ENCODE data around the gene ADORA1. TPM values are rescaled to one million over a fixed set of nuclear protein-coding genes. Genes with fewer than 3 reads are reported as not detected.

ADORA1 gene
- total and polyA plus RNA-seq, 2 donors from 2014 or later, result 4.9 to 21.2 TPM

- no peak overlapping the region for H3K9ac ChIP-seq (ENCODE audit: low read length in 3 of 3)
- no peaks in the 10 kb centered on the region for H3K36me3 ChIP-seq (ENCODE audit: control insufficient read depth in 2 of 3, insufficient read depth in 3 of 3, low read length in 3 of 3)
- FAIRE-seq (no peak), DNase-seq (no peak)
- H3K4me1 ChIP-seq (ENCODE audit: control insufficient read depth in 2 of 3, insufficient read depth in 2 of 3, low read depth in 1 of 3, low read length in 3 of 3), result no peaks in the 10 kb centered on the region
- no peaks in the 10 kb centered on the region for H3K9me3 ChIP-seq (ENCODE audit: control insufficient read depth in 2 of 3, insufficient read depth in 1 of 3, low read length in 3 of 3)
- H3K27me3 ChIP-seq (ENCODE audit: control insufficient read depth, insufficient read depth, low read length), result no peaks in the 10 kb centered on the region
- H3K27ac ChIP-seq (ENCODE audit: low read depth in 2 of 2, low read length in 2 of 2), result no peak overlapping the region
- intact Hi-C loops (cut with DNase I), result no loop called here
- no peak for TF ChIP-seq CTCF (IDR thresholded peaks at IDR 0.05; ENCODE audit: borderline replicate concordance, extremely low read depth, insufficient read depth)
- H3K4me3 ChIP-seq (ENCODE audit: low read length in 3 of 3), result no peak overlapping the region
These were observed 9.0 kb downstream of the ADORA1 start for GRCh38 chr1:203136409-203137042.

GRCh38 chr1:203137324-203137723 is 9.8 kb downstream of the ADORA1 start:
- H3K36me3 ChIP-seq (ENCODE audit: control insufficient read depth in 2 of 3, insufficient read depth in 3 of 3, low read length in 3 of 3), result no peaks in the 10 kb centered on the region
- no peak overlapping the region for H3K9ac ChIP-seq (ENCODE audit: low read length in 3 of 3)
- intact Hi-C loops (cut with DNase I), result no loop called here
- no peak for DNase-seq
- H3K4me1 ChIP-seq (ENCODE audit: control insufficient read depth in 2 of 3, insufficient read depth in 2 of 3, low read depth in 1 of 3, low read length in 3 of 3), result no peaks in the 10 kb centered on the region
- FAIRE-seq, result no peak
- no peak overlapping the region for H3K4me3 ChIP-seq (ENCODE audit: low read length in 3 of 3)
- no peaks in the 10 kb centered on the region for H3K9me3 ChIP-seq (ENCODE audit: control insufficient read depth in 2 of 3, insufficient read depth in 1 of 3, low read length in 3 of 3)
- H3K27me3 ChIP-seq (ENCODE audit: control insufficient read depth, insufficient read depth, low read length), result no peaks in the 10 kb centered on the region
- no peak overlapping the region for H3K27ac ChIP-seq (ENCODE audit: low read depth in 2 of 2, low read length in 2 of 2)
- no peak for TF ChIP-seq CTCF (IDR thresholded peaks at IDR 0.05; ENCODE audit: borderline replicate concordance, extremely low read depth, insufficient read depth)

GRCh38 chr1:203138066-203138465 is 10.5 kb downstream of the ADORA1 start:
- Histone ChIP-seq H3K9me3 (ENCODE audit: control insufficient read depth in 2 of 3, insufficient read depth in 1 of 3, low read length in 3 of 3) (no peaks in the 10 kb centered on the region), H3K9ac (ENCODE audit: low read length in 3 of 3) (no peak overlapping the region), H3K4me1 (ENCODE audit: control insufficient read depth in 2 of 3, insufficient read depth in 2 of 3, low read depth in 1 of 3, low read length in 3 of 3) (no peaks in the 10 kb centered on the region), H3K27me3 (ENCODE audit: control insufficient read depth, insufficient read depth, low read length) (no peaks in the 10 kb centered on the region), H3K36me3 (ENCODE audit: control insufficient read depth in 2 of 3, insufficient read depth in 3 of 3, low read length in 3 of 3) (no peaks in the 10 kb centered on the region), H3K4me3 (ENCODE audit: low read length in 3 of 3) (no peak overlapping the region), H3K27ac (ENCODE audit: low read depth in 2 of 2, low read length in 2 of 2) (no peak overlapping the region)
- TF ChIP-seq CTCF (IDR thresholded peaks at IDR 0.05; ENCODE audit: borderline replicate concordance, extremely low read depth, insufficient read depth), result no peak
- DNase-seq (no peak), FAIRE-seq (no peak)
- intact Hi-C loops (cut with DNase I), result no loop called here
